KOPT-K1 (cell line): ENCODE results near the gene ATXN1.

Experiments used
- H3K27ac ChIP-seq: fragments of 200-600 bp; sonication (generic); 2 replicates; pipeline ENCODE4 v1.5.1; 2016; ENCODE audit warnings: antibody characterized with exemption, mild to moderate bottlenecking, low read depth, low read length; ENCODE audit not compliant: poor library complexity, severe bottlenecking
- H3K36me3 ChIP-seq: fragments of 200-600 bp; sonication (generic); 2 replicates; pipeline ENCODE4 v1.5.1; 2017; ENCODE audit warnings: antibody characterized with exemption, mild to moderate bottlenecking, low read length, moderate library complexity; ENCODE audit not compliant: insufficient read depth
- H3K9me3 ChIP-seq: fragments of 200-600 bp; sonication (generic); 2 replicates; pipeline ENCODE4 v1.5.1; 2017; ENCODE audit warnings: antibody characterized with exemption, low read length, mild to moderate bottlenecking; ENCODE audit not compliant: insufficient read depth, poor library complexity, severe bottlenecking

The ATXN1 gene

GRCh38 chr6:16698997-16699868, 62.0 kb downstream of the ATXN1 start:
- Histone ChIP-seq H3K9me3 (no peaks in the 10 kb centered on the region), H3K36me3 (no peaks in the 10 kb centered on the region), H3K27ac (no peak overlapping the region)

DNA sequence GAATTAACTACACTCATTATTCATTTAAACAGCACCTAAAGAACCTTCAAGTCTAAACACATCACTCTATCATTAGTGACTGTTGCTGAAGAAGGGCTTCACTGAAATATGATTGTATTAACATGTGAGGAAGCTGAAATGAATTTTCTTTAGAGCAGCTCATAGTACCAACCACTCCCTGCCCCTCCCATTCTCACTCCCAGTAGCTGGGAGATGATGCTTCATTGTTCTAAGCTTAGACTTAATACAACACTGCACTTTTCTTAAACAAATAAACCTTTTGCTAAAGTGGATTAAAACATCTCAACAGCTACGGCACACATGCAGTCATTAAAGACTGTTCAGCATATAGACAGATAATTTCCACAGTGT, 63.1 kb downstream of the ATXN1 start:
- Histone ChIP-seq H3K9me3 (no peaks in the 10 kb centered on the region), H3K27ac (no peak overlapping the region), H3K36me3 (no peaks in the 10 kb centered on the region)

GRCh38 chr6:16697437-16698161, 63.7 kb downstream of the ATXN1 start:
- no peak overlapping the region for H3K27ac ChIP-seq
- no peaks in the 10 kb centered on the region for H3K9me3 ChIP-seq
- no peaks in the 10 kb centered on the region for H3K36me3 ChIP-seq

DNA sequence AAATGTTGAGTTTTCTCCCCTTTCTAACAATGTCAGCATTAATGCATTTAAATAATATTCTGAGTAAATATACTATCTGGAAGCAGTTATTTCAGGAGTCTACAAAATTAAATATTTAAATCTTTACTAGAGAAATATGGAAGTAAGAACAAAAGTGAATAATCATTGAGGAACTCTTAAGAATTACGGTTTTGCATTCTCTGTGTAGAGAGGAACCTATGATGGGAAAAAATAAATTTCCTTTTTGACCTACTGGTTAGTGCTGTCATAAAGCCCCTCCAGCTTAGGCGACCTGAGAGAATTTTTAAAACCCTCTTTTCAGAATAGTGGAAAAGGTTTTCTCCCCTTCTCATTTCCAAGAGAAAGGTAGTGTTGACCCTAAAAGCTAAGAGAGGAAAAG, 64.8 kb downstream of the ATXN1 start:
- H3K9me3 ChIP-seq: no peaks in the 10 kb centered on the region
- H3K27ac ChIP-seq: no peak overlapping the region
- no peaks in the 10 kb centered on the region for H3K36me3 ChIP-seq

GRCh38 chr6:16694781-16695578, 66.3 kb downstream of the ATXN1 start:
- Histone ChIP-seq H3K36me3 (no peaks in the 10 kb centered on the region), H3K9me3 (no peaks in the 10 kb centered on the region), H3K27ac (no peak overlapping the region)

DNA sequence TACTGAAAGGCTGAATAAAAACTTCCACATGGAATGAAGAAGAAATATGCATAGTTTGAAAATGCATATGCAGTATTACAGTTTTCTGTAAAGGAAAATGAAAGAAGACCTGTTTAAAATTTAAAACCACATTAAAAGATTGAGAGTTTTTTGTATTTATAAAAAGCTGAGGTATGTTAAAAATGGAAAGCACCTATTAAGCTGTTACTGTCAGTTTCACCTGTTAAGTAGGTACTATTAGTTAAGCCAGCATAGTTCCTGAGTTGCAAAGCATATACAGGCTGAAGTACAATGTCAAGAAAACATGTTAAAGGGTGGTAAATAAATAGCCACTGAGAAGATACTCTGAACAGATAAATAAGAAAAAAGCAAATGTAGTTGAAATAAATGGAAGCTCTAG, 69.9 kb downstream of the ATXN1 start:
- no peaks in the 10 kb centered on the region for H3K9me3 ChIP-seq
- H3K27ac ChIP-seq: no peak overlapping the region
- H3K36me3 ChIP-seq: no peaks in the 10 kb centered on the region

GRCh38 chr6:16690608-16691142, 70.6 kb downstream of the ATXN1 start:
- H3K9me3 ChIP-seq: no peaks in the 10 kb centered on the region
- H3K36me3 ChIP-seq: no peaks in the 10 kb centered on the region
- no peak overlapping the region for H3K27ac ChIP-seq

DNA sequence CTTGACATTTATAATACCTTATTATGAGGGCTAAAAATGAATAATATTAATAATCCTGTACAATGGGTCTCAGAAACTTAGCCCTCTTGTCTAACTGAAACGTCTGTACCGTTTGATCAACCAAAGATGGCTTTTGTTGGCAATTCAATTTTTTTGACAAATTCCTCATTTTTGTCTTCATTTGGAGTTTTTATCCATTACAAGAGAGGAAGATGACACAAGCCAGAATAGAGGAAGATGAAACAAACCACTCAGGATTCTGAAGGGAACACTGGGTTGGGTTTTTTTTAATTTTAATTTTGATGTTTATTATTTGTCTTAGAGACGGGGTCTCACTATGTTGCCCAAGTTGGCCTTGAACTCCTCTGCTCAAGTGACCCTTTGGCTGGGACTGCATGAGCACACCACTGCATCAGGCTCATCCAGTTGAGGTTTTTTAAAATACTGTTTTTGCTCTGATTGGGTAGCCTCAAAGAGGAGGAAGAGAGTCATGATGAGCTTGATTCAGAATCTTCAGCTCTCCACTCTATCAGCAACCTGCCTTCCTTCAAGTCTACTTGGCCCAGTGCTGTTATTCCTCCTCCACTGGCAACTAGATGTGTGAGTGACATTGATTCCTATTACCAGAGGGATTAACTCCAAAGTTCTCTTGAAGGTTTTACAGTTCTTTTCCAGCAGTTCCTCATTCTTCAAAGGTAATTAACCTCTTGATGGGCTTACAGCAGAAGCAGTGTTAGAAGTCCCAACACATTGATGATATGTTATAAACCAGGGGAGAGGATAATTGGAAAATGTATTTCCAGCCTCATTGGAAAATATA, 71.3 kb downstream of the ATXN1 start:
- H3K27ac ChIP-seq: no peak overlapping the region
- no peaks in the 10 kb centered on the region for H3K36me3 ChIP-seq
- no peaks in the 10 kb centered on the region for H3K9me3 ChIP-seq

GRCh38 chr6:16688984-16689636, 72.2 kb downstream of the ATXN1 start:
- H3K9me3 ChIP-seq: no peaks in the 10 kb centered on the region
- H3K36me3 ChIP-seq: no peaks in the 10 kb centered on the region
- no peak overlapping the region for H3K27ac ChIP-seq

DNA sequence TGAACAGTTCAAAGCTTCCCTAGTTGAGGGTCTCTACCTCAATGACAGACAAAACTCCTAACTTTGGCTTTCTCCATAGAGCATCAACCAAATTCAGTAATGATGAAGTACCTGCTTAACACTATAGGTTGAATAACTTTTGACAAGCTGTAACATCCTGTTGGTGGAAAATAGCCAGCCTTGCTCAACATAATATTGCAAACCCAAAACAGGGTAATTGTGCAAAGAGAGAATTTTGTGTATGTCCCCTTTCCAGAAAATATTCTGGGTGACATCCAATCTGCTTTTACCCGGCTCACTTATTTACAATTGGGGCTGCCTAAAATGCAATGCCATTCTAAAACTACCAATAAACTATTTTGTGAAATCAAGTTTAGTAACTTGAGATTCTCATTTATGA, 72.8 kb downstream of the ATXN1 start:
- no peaks in the 10 kb centered on the region for H3K9me3 ChIP-seq
- H3K36me3 ChIP-seq: no peaks in the 10 kb centered on the region
- H3K27ac ChIP-seq: no peak overlapping the region

DNA sequence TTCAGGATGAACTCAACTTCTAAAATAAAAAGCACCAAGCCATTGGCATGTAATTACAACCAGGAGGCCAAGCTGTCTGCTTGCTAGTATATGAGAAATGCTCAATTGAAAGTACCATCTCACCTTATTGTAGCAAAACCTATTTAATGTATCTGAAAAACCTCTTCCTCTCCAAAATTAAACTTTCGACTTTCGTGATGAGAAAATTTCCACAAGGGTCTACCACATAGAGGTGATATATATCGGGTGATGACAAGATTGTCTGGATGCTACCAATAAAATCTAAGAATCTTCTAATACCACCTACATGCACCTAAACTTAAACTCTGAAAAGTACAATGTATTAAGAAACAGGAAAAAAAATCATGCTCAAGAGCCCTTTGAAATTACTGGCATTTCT, 74.2 kb downstream of the ATXN1 start:
- H3K27ac ChIP-seq: no peak overlapping the region
- no peaks in the 10 kb centered on the region for H3K36me3 ChIP-seq
- no peaks in the 10 kb centered on the region for H3K9me3 ChIP-seq

- Histone ChIP-seq H3K36me3 (no peaks in the 10 kb centered on the region), H3K27ac (no peak overlapping the region), H3K9me3 (no peaks in the 10 kb centered on the region)
Measured at GRCh38 chr6:16684896-16685554, 76.2 kb downstream of the ATXN1 start.

DNA sequence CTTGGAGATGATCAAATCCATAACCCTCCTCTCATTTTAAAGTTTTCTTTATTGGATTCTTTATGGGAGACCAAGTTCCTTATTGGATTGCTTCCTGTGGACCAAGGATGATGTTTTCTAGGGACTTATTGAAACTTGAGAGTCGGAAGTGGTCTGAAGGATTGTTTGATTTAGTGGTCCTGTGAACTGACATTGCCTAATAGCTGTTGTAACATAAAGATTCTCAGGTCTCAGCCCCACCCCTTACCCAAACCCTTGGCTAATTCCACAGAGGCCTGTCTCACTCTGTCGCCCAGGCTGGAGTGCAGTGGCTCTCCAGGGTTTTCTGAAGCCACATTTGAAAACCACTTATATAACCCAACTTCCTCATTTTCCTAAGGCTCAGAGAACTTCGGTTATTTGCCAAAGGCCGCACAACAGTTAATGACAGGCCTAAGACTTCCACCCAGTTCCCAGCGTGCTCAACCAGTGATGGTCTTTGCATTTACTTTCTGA, 77.0 kb downstream of the ATXN1 start:
- Histone ChIP-seq H3K9me3 (no peaks in the 10 kb centered on the region), H3K36me3 (no peaks in the 10 kb centered on the region), H3K27ac (no peak overlapping the region)
